K562 (cell line): ENCODE measurements around the gene KCTD3. TPM values are rescaled to one million over a fixed set of nuclear protein-coding genes. Genes with fewer than 3 reads are reported as not detected.

ENCODE experiments used
- C11orf30 ChIP-seq: fragments of 450-650 bp; IDR thresholded peaks from 2 replicates; pipeline ENCODE4 v1.6.1; 2016; ENCODE audit warnings: low read depth, mild to moderate bottlenecking
- CHAMP1 ChIP-seq: fragments of 450-650 bp; IDR thresholded peaks from 2 replicates; pipeline ENCODE4 v1.6.1; 2016; ENCODE audit warnings: mild to moderate bottlenecking
- CREB5 ChIP-seq: fragments of 250-450 bp; sonication (Bioruptor Pico); IDR thresholded peaks from 2 replicates; pipeline ENCODE4 v1.5.0; 2020; ENCODE audit warnings: mild to moderate bottlenecking
- JUNB ChIP-seq: fragments of 450-650 bp; formaldehyde crosslinking; conservative IDR thresholded peaks from 2 replicates; pipeline ENCODE4 v1.4.0; 2020; ENCODE audit warnings: mild to moderate bottlenecking
- KAT7 ChIP-seq: sonication (generic); formaldehyde crosslinking; IDR thresholded peaks from 2 replicates; pipeline ENCODE4 v1.8.0; 2022; ENCODE audit warnings: missing genetic modification reagents, mild to moderate bottlenecking, borderline replicate concordance
- MAFF ChIP-seq: IDR thresholded peaks from 2 replicates; pipeline ENCODE4 v1.6.1; 2012; ENCODE audit warnings: low read length, improper control_type of control experiment
- MAFG ChIP-seq: fragments of 450-650 bp; conservative IDR thresholded peaks from 2 replicates; pipeline ENCODE4 v1.6.1; 2016; ENCODE audit warnings: missing genetic modification characterization, missing compliant biosample characterization
- NFRKB ChIP-seq: fragments of 450-650 bp; IDR thresholded peaks from 2 replicates; pipeline ENCODE4 v1.6.1; 2016; ENCODE audit warnings: low read depth
- NR3C1 ChIP-seq: sonication (generic); formaldehyde crosslinking; IDR thresholded peaks from 2 replicates; pipeline ENCODE4 v1.8.1; 2022; ENCODE audit warnings: missing genetic modification reagents
- POLR2H ChIP-seq: IDR thresholded peaks from 2 replicates; pipeline ENCODE4 v1.6.1; 2016; ENCODE audit warnings: missing genetic modification characterization, low read depth, mild to moderate bottlenecking, control low read depth, missing compliant biosample characterization, moderate library complexity
- RAD21 ChIP-seq, 2 experiments: fragments of 250-450 bp in 1 of 2; fragments of 450-650 bp in 1 of 2; sonication (Bioruptor Pico) in 1 of 2; formaldehyde crosslinking in 1 of 2; IDR thresholded peaks in 1 of 2; conservative IDR thresholded peaks in 1 of 2; 2 replicates each; pipeline versions ENCODE4 v1.4.0 to v1.8.0; 2020 to 2022; ENCODE audit warnings: mild to moderate bottlenecking in 2 of 2, moderate library complexity in 1 of 2
- RFX1 ChIP-seq: fragments of 450-650 bp; IDR thresholded peaks from 2 replicates; pipeline ENCODE4 v1.6.1; 2016; ENCODE audit warnings: mild to moderate bottlenecking, moderate library complexity
- ZNF408 ChIP-seq: fragments of 250-450 bp; sonication (Bioruptor Pico); IDR thresholded peaks from 2 replicates; pipeline ENCODE4 v1.4.0; 2020; ENCODE audit warnings: low read depth, mild to moderate bottlenecking, moderate library complexity
- polyA plus RNA-seq, 8 experiments: library from polyadenylated mRNA; depleted of rRNA in 4 of 8; stranded (reverse) in 5 of 8; unstranded in 3 of 8; fragments of >200 nt; fragmentation: Nextera tagmentation in 2 of 8; fragmentation: Illumina TruSeq in 1 of 8; extraction: Ambion mirVana in 2 of 8; extraction: Trizol in 1 of 8; gene quantifications; 2 replicates each; pipeline versions ENCODE4 v1.2.1 to v1.2.3, GENCODE V29; 2011 to 2014; ENCODE audit warnings: inconsistent platforms in 1 of 8, missing spikeins in 1 of 8
- total RNA-seq, 7 experiments: library from RNA; depleted of rRNA in 6 of 7; stranded (reverse); fragments of >200 nt in 6 of 7; fragmentation: Illumina TruSeq in 2 of 7; extraction: Trizol in 2 of 7; gene quantifications; 2 replicates each; pipeline versions ENCODE4 v1.2.1 to v1.2.3, GENCODE V29; 2011 to 2021; ENCODE audit warnings: low replicate concordance in 1 of 7

The KCTD3 gene
- total and polyA plus RNA-seq, 9 of the 15 experiments (the other 6 are each of a cell fraction or from before 2014, with no cell fraction given), result 12.8 to 77.1 (median 44.3) TPM

GRCh38 chr1:215643592-215644321, 76.7 kb downstream of the KCTD3 start (continued):
- TF ChIP-seq KAT7 (CRISPR knock-in tag) (no peak), CHAMP1 (no peak), C11orf30 (0 out of 2 replicates have a peak, but pooled peaks have one; percentile 15), RFX1 (no peak), CREB5 (CRISPR knock-in tag) (no peak), JUNB (CRISPR knock-in tag) (no peak), NFRKB (no peak), ZNF408 (CRISPR knock-in tag) (no peak), RAD21 (CRISPR knock-in tag; conservative IDR thresholded peaks at IDR 0.05 in 1 of 2, IDR thresholded peaks at IDR 0.05 in 1 of 2) (no peak), POLR2H (tag) (no peak), NR3C1 (CRISPR knock-in tag) (no peak), MAFG (0 out of 2 replicates have a peak, but pooled peaks have one; percentile 18), MAFF (0 out of 2 replicates have a peak, but pooled peaks have one; percentile 4)
